ENCODE results near the gene ADGRB2.
A peak's percentile ranks its signal among the peaks of the same experiment; 100 is the strongest.
"Not testable (repeated sequence)": the region's sequence is repeated elsewhere in the genome, so short reads cannot be mapped to it uniquely, and the experiment has no call there.

Gene ADGRB2

DNA sequence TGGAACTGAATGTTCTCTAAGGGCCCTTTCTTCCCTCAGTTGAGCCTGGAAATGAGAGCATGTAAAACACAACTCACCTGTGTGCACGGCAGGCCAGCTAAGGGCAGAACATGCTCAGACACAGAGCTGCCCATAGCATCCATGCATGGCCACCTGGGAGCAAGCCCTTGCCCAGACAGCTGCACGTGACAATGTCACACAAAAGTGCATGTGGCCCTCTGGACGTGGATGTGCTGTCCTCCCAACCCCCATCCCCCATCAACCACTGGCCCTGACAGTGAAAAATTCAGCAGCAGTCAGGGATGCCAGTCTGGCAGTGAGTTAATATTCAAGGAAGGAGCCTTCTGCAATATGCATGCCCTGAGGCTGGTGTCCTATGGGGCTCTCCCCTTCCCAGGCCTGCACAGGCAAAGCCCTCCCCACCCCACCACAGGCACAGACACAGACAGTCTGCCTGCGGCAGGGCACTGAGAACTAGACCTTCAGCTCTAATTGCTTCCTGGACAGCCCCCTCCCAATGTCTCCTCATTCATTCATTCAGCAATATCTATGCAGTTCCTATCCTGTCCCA is 45.7 kb downstream of the ADGRB2 start:
- DNase-seq, result no peak

DNA sequence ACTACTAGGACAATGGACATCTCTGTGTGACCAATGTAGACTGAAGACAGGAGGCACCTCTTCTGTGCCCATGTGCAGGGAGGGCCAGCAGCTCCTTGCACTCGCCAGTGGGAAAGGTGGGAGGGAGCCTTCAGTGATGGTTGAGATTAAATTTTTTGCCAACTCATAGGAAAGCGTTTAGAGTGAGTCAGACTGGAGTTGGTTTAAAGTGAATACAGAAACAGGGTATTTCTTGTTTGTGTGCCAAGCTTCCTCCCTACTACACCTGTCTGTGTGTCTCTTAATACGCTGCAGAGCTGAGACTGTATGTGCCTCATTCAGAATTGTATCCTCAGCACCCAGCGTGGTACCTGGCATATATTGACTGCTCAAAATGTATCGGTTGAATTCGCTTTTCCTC is 46.8 kb downstream of the ADGRB2 start:
- no peak for DNase-seq

DNA sequence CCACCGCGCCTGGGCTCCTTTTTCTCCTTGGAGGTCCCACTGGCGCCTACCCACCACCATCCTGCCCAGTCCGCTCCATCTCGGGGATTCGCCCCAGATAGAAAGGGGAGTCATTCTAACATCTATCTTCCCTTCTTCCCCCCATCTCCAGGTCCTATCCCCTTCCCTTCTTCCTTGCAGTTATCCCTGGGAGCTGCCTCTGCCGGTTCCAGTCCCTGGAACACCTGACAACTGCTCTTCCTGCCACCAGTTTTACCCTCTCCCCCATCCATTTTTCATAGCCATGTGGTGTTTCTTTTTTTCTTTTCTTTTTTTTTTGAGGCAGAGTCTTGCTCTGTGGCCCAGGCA is 48.3 kb downstream of the ADGRB2 start:
- DNase-seq, result no peak

DNA sequence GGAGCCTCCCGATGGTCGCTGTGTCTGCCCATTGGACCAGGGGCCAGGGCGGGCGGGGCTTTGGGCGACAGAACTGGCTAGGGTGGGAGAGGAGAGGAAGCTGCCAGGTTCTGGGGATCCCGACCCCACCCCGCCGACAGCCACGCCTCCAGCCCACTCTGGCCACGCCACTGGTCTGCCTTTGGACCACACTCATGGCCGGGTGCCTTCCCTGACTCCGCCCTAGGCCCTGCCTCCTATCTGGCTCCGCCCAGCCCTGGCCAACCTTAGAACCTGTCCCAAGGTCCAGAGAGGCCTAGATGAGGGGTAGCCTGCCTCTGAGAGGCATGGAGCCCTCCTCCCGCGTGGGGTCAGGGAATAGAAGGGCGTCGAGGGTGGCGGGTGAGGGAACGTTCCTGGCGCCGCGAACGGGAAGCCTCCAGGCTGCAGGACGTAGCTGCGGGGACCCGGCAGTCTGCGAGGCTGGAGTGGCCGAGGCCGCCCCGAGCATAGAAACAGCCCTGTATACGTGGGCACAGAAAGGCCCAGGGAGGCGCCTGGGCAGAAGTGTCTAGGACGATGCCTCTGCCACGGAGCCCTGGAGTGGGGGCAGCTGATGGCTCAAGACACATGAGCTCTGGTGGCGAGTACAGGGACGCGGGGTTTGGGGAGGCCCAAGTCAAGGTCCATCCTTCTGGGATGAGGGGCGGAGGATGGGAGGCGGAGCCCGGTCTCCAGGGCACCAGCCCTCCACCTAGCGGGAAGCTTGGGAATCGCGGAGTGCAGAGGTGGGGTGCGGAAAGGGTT is 48.9 kb downstream of the ADGRB2 start:
- peak; percentile 98 for DNase-seq

DNA sequence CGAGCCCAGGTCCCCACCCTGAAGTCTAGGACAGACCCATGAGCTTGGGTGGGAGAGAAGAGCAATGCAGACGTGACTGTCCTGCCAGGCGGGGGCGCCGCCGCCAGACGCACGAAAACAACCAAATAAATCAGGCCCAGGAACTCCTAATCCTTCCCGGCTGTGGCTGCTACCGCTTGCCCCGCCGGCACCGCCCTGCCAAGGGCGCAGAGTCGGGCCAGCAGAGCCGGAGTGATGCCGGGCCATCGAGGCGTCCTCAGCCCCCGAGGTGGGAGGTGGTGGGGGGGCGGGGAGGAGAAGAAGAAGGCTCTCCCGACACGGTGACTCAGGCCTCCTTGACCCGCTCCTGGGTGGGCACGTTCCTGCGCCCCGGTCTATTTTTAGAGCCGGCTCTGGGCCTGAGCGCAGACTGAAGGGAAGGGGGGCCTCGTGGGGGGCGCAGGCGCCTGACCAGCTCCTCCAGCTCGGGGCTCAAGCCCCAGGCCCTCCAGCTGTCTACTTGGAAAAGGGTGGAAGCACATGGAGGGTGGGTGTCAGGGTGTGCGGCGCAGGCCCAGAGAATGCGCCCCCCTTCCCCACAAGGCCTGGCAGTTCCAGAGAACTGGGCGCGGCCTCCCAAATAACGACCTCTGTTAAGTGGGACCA is 49.6 kb downstream of the ADGRB2 start:
- DNase-seq, result no peak

DNA sequence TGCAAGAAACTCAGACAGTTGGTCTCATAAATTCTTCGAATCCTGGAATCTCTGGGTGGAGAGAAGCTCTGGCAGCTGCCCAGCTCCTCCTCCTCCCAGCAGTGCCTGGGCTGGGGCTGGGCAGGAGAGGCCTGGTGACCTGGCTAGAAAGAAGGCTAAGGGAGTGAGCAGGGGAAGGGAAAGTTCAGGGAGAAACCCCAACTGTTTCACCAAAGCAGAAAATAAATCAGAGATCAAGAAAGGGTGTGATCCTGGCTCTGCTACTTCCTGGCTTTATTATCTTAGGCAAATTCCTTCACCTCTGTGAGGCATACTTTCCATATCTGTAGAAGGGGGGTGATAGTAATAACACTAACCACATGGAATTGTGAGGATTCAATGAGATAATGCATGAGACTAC is 51.5 kb downstream of the ADGRB2 start:
- DNase-seq, result peak; percentile 70

DNA sequence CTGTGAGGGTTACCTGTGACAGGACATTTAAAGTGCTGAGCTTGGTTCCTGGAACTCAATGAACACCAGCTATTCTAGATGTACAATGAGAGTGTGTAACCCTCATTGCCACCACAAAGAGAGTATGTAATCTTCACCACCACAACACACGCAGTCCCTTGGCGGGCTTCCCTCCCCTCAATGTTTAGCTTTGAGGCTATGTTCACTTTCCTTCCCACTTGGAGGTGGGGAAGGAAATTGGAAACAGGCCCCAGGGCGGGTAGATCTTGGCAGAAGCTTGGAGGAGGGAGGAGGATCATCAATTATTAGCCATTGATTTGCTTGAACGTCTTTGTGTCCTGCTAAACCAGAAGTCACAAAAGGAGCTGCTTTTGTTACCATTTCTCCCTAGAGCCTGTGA is 52.1 kb downstream of the ADGRB2 start:
- no peak for DNase-seq

DNA sequence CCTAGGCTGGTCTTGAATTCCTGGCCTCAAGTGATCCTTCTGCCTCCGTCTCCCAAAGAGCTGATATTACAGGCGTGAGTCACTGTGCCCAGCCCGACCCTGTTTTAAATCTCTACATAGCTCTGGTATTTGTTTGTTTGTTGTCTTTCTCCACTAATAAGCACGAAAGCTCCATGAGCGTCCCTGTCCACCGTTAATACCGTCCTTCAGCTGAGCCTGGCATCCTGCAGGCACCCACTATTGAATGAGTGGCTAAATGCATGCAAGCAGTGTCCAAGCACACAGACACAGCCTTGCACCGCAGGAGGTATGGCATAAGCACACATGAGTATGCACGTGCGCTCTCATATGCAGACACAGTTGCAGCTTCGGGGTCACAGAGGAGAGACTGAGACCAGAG is 55.8 kb downstream of the ADGRB2 start:
- DNase-seq, result no peak

DNA sequence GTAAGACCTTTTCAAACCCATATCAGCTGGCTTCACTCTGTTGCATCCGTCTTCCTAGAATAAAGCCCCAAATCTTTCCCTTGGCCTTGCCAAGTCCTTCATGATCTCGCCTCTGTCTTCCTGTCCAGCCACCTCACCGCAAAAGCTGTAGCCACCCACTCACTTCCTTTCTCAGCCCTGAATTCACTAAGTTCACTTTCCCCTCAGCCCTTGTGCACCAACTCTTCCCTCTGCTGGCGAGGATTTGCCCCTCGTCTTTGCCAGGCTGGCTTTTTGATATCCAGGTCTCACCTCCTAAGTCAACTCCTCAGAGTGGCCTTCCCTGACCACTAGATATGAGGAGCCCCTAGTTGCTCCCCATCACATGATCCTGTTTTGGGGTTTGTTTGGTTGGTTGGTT is 56.4 kb downstream of the ADGRB2 start:
- no peak for DNase-seq

DNA sequence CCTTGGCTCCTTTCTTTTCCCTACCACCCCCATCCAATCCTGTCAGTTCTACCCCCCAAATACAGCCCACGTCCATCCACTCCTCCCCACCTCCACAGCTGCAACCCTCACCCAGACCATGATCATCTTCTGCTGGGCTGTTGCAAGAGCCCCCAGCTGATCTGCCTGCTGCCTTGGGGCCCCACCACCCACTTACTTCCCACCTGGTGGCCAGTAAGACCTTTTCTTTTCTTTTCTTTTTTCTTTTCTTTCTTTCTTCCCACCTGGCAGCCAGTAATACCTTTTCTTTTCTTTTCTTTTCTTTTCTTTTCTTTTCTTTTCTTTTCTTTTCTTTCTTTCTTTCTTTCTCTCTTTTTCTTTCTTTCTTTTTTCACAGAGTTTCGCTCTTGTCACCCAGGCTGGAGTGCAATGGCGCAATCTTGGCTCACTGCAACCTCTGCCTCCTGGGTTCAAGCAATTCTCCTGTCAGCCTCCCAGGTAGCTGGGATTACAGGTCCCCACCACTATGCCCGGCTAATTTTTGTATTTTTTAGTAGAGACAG is 57.0 kb downstream of the ADGRB2 start:
- not testable (repeated sequence) for DNase-seq

DNA sequence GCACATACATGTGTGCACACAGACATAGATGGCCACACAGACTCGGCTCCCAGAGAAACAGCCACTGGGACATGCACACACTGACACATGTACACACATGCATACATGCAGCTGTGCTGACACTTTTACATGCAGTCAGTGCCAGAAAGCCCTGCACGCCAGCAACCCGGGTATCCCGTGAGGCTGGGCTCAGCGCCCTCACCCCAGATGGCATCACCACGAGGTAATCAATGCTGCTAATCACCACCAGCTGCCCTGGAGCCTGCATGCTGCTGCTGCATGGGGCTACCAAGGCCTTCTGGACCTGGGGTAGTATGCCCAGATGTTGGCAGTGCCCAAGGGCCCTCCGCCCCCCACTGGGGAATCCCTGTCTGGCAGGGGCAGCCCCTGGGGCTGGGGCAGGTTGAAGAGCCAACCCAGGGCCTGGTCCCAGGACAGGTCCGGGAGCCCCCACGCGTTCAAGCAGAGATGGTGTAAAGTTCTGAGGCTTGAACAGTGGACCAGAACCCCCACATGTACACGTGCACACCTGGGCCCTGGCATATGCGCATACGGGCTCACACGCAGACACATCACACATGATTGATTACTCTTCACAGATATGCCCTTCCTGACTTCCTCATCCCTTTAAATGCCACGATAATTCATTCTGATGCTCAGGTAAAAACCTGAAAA is 57.6 kb downstream of the ADGRB2 start:
- DNase-seq, result no peak

DNA sequence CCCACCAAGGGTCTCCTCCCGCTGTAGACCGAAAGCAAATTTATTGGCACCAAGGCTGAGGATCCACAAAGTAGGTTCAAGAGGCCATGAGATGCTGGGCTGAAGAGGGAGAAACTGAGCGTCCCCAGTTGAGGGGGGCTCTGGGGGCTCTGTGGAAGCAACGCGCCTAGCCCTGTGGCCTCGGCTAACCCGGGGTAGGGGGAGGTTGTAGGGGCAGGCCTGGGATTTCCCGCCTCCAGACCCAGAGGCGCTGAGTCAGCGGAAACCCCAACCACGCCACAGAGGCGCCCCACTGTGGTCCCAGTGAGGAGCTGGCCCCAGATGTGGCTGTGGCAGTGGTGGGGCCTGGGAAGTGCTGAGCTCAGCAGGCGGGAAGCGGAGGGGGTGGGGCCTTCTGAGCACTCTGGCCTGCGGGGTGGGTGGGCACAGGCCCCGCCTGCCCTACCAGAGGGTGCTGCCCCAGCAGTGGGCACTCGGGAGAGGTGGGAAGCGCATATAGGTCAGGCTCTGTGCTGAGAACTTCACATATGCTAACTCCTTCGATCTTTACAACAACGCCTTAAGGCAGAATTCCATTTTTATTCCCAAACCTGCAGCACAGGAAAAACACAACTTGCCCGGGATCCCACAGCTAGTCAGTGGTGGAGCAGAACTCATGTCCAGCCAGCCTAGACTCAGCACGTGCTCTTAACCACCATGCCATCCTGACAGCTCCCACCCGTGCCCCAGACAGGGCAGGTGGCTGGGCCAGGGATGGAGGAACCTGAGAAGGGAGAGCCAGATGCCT is 58.9 kb downstream of the ADGRB2 start:
- peak; percentile 84 for DNase-seq

DNA sequence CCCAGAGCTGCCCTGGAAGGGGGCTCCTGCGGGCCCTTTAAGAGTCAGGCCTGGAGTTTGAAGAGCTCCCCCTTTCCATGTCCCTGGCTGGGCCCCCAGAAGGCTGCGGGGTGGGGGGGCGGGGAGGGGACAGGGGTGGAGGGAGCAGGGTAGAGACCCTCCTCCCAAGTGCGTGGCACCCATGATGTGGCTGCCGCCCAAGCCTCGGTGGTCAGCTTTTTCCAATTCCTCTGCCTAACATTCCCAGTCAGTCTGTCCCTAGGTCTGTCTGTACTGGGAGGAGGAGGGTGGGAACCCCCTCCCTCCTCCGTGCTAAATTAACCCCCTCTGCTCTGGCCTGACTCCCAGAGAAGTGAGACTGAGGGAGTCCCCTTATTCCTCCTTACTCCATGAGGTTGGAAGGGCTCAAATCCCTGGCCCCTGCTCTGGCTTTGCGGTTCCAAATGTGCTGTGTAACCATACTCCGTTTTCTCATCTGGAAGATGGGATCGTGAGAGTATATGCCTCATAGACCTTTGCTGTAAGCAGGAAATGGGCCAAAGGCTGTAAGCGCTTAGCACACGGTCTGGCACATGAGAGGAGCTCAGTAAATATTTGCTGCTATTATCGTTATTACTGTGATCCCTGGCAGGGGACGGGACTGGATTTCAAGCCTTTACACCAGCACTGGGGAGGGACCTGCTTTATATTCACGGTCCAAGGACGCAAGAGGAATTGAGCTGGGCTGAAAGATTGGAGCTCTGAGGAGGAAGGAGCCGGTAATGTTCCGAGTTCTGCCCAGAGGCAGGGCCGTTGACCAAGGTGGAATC is 59.7 kb downstream of the ADGRB2 start:
- no peak for DNase-seq

DNA sequence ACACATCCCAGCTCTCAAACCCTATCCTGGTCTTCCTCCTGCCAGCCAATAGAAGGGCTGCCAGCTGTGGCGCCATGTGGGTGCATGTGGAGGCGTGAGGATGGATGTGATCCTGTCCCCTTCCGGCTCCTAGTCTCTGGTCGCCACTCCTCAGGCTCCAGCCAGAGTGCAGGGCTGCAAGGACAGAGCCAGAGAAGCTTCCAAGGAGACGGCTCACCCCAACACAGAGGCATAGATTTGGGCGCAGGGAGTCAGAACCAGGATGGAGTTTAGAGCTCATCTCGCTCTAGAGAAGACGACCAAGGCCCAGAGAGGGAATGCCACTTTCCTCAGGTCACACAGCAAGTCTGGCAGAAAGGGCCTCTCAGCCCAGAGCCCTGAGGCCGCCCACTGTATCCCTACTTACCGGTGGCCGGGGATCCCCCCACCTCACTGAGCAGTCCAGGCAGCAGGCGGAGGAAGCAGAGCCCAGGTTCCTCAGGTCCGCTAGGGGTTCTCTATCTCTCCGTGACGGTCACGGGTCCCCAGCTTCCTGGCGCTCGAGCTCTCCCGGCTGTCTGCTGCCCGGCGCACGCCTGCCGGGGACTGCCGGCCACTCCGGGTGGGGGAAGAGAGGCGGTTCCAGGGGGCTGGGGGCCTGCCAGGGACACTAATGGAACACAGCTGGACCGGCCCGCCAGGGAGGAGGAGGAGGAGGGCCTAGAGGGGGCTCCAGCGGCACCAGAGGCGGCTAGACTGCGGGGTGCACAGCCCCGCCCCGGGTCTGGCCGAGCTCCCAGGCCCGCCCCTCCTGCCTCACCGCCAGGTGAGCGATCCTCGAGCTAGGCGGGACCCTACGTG is 60.5 kb downstream of the ADGRB2 start, which contains the start of gene COL16A1:
TSS of gene COL16A1 (minus strand) at position 587 of the 840 bp plus-strand sequence. CDS start 1,824 bp downstream, outside the sequence.
- peak; percentile 95 for DNase-seq

DNA sequence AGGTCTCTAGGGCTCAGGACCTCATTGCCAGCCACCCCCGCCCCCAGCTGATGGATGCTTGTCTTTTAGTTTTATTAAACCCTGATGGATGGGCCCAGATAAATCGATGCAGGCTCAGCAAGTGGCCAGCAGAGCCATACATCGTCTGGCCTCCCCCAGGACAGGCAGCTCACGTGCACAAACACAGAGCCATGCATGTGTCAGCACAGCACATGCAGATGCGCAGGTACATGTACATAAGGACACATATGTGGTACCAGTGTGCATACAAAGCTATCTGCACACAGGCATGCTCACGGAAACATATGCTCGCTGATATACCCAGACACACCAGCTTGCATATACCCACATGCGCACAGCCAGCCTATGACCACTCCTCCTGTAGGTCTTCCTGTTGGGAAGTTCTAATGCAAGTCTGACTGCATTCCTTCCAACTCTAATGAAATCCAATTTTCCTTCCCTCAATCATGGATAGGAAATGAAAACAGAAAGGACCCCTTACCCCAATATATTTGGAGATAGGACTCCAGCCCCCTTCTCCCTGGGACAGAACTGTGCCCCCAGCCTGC is 61.2 kb downstream of the ADGRB2 start:
- DNase-seq, result no peak

DNA sequence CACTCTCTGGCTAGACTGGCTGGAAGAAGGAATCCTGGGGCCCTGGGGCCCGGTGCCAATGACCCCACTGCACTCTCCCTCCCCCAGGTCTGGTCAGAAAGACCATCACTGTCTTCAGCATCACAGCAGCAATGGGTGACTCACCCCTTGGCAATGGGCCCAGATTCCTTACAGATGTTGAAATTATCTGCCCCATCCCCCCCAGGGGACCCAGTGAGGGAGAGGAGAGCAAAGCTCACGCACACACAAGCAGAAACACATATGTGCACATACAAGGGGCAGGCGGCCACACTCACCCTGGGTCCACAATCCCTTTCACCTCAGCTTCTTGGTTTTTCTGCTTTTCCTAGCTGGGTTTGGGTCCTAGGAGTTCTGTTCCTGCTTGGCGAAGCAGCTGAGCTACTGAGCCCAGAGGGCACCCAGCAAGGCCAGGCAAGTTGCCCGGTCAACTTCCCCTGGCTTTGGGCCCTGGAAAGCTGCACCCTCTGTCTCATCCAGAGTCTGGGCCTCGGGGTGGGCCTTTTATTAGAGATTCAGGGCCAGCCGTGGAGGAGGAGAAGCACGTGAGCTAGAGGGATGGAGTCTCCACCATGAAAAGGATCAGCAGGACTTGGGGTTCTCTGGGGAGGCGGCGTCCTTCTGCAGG is 62.9 kb downstream of the ADGRB2 start:
- DNase-seq, result peak; percentile 88

DNA sequence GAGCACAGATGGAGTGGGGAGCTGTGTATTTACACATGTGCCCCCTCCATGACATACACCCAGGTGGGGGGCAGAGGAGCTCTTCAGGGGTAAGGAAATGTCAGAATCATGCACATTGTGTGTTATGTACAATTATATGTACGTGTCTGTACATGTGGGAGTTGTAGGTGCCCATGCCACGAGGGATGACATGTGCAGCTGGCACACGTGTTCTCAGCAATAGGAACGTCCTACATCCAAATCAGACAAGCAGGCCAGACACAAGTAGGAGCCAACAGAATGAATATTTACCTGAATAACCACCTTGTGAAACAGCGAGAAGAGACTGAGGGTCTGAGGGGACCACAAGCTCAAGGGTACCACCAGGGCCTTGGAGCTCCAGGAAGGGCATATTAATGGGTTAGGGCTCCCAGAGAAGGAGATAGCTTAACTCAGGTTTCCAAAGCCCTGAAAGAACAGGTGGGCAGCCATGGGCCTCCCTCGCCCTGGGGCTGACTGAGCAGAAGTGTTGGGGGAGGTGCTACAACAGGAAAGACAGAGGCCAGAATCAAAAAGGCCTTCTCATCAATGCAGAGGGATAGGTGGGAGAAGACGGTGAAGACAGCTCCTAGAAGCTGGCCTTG is 63.6 kb downstream of the ADGRB2 start:
- DNase-seq, result no peak

DNA sequence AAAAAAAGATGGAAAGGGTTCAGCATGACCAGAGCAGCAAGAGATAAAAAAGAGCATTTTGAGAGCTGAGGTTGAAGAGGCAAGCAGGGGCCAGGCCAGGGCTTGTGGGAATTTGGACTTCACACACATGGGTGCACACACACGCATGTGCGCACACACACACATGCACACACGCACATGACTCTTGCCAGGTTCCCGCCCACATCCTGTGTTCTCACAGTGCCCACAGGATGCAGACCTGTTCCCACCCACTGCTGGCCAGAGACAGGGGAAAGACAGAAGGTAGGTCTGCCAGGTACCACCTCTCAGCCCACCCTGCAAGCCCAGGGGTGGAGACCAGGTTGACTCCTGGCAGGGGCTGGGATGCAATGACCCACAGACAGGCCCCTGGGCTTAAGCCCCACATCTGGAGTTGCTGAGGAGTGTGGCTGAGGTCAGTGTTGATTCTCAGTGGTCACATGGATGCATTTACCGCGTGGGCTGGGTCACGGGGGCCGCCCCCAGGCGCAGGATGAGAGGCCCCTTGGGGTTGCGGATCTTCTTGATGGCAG is 64.7 kb downstream of the ADGRB2 start:
- no peak for DNase-seq

Data from right forelimb (tissue), 1 donor.